Sigmoid colon (tissue), 7 donors: ENCODE data around the gene ADAT1. TPM values are rescaled to one million over a fixed set of nuclear protein-coding genes. Genes with fewer than 3 reads are reported as not detected.
"Not testable (repeated sequence)": the region's sequence is repeated elsewhere in the genome, so short reads cannot be mapped to it uniquely, and the experiment has no call there.

ENCODE experiments used
- DNase-seq: peaks from one replicate; pipeline ENCODE4 v3.0.0-alpha.2; 2019
- H3K27ac ChIP-seq, 4 donors: fragments of 200-600 bp; sonication (generic); one replicate each; pipeline ENCODE4 v1.5.1; 2016 to 2019; ENCODE audit warnings: mild to moderate bottlenecking in 1 of 4
- H3K27me3 ChIP-seq, 3 donors: fragments of 200-600 bp; sonication (generic); one replicate each; pipeline ENCODE4 v1.5.1; 2019; ENCODE audit warnings: mild to moderate bottlenecking in 1 of 3
- H3K36me3 ChIP-seq, 4 donors: fragments of 200-600 bp; sonication (generic); one replicate each; pipeline ENCODE4 v1.5.1; 2016 to 2019
- H3K4me1 ChIP-seq, 4 donors: fragments of 200-600 bp; sonication (generic); one replicate each; pipeline ENCODE4 v1.5.1; 2017 to 2019
- H3K4me3 ChIP-seq, 4 donors: fragments of 200-600 bp; sonication (generic); one replicate each; pipeline ENCODE4 v1.5.1; 2017 to 2019; ENCODE audit warnings: mild to moderate bottlenecking in 2 of 4, moderate library complexity in 1 of 4
- H3K9me3 ChIP-seq, 4 donors: fragments of 200-600 bp in 3 of 4; sonication (generic) in 3 of 4; one replicate each; pipeline versions ENCODE4 v1.5.1 to v1.6.1; 2013 to 2019
- EP300 ChIP-seq, 4 donors: sonication (generic); formaldehyde crosslinking; IDR thresholded peaks; one replicate each; pipeline ENCODE4 v1.6.1; 2017; ENCODE audit warnings: antibody characterized with exemption in 4 of 4
- POLR2A ChIP-seq, 2 donors: fragments of 450-650 bp; IDR thresholded peaks; one replicate each; pipeline ENCODE4 v1.6.1; 2016; ENCODE audit warnings: antibody characterized with exemption in 2 of 2, mild to moderate bottlenecking in 2 of 2, moderate library complexity in 2 of 2
- POLR2AphosphoS5 ChIP-seq, 4 donors: sonication (generic); formaldehyde crosslinking; IDR thresholded peaks; one replicate each; pipeline ENCODE4 v1.6.1; 2017; ENCODE audit warnings: antibody characterized with exemption in 4 of 4
- WGBS, 2 donors: extraction: QIAGEN DNeasy Blood & Tissue Kit; methylation state at CpG; one replicate each; pipeline ENCODE4 v1.1.7; 2013; 5-methylcytosine and 5-hydroxymethylcytosine counted together
- intact Hi-C: fragments of 100-400 bp; cut with DNase I; formaldehyde crosslinking; loops from one replicate; pipeline ENCODE4 v1.15.1; 2023
- polyA plus RNA-seq, 3 donors: library from polyadenylated mRNA; stranded (reverse); fragments of 200-250 nt; gene quantifications; one replicate each; pipeline ENCODE4 v1.2.3, GENCODE V29; 2013
- total RNA-seq, 4 donors: library from RNA; depleted of rRNA; stranded (reverse); fragments of >200 nt; gene quantifications; one replicate each; pipeline ENCODE4 v1.1.0, GENCODE V29; 2016
- TF ChIP-seq, protein P1 (sequence below), 4 experiments: fragments of 450-650 bp in 3 of 4; fragments of 200-600 bp in 1 of 4; IDR thresholded peaks; one replicate each; pipeline ENCODE4 v1.5.1; 2016 to 2019; ENCODE audit warnings: antibody characterized with exemption in 4 of 4, mild to moderate bottlenecking in 3 of 4, moderate library complexity in 2 of 4
- donor health status: healthy with polysubstance abuse.
- donor health status: Bipolar disorder and iron deficiency.
- donor health status: healthy.

ADAT1 gene
- total and polyA plus RNA-seq, 7 donors, result 10.2 to 38.5 (median 23.5) TPM

DNA sequence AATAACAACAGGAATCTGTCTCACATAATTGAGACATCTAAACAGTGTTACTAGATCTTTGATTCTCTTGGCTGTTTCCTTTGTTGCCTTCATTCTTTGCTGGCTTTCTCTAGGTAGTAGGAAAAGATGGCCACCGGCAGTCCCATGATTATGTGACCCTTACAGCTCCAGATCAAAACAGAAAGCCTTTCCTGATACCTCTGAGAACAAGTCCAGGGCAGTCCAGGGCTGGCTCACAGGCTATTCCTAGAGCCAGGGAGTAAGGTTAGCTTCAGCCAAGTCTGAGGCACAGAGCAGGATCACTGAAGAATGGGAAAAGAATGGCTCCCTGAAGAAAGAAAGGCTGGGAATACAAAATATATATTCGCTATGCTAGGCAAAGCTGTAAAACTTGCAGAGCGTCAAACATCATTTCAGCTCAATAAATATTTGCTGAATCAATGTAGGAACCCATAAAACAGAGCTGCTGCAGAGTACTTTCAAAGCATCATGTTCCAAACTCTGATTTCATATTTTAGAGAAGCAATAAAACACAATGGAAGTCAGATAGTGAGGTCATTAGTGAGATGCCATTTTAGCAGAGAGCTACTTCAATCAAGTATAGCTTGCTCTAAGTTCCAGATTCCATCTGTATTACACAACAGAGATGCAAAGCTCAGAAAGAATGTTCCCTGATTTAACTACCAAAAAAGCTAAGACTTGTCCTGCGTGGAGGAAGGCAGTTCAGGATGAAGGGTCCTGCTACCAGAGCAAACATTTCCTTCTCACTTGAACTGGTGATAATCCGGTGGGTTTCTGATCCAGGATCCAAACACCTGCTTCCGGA is 23.4 kb downstream of the ADAT1 start:
- DNase-seq, result no peak
- Histone ChIP-seq H3K27ac (peak overlapping the region in 3 of 4 donors; percentile 54 to 75 (median 72)), H3K36me3 (peaks cover 14 to 49% (median 28%) of the 10 kb centered on the region in 4 donors), H3K27me3 (no peaks in the 10 kb centered on the region), H3K4me1 (peaks cover 0 to 15% (median 9%) of the 10 kb centered on the region in 4 donors), H3K4me3 (no peak overlapping the region), H3K9me3 (no peaks in the 10 kb centered on the region)
- TF ChIP-seq EP300 (IDR thresholded peaks at IDR 0.05) (no peak), POLR2A (IDR thresholded peaks at IDR 0.05) (no peak), POLR2AphosphoS5 (IDR thresholded peaks at IDR 0.05) (no peak)
- TF ChIP-seq, protein P1, sequence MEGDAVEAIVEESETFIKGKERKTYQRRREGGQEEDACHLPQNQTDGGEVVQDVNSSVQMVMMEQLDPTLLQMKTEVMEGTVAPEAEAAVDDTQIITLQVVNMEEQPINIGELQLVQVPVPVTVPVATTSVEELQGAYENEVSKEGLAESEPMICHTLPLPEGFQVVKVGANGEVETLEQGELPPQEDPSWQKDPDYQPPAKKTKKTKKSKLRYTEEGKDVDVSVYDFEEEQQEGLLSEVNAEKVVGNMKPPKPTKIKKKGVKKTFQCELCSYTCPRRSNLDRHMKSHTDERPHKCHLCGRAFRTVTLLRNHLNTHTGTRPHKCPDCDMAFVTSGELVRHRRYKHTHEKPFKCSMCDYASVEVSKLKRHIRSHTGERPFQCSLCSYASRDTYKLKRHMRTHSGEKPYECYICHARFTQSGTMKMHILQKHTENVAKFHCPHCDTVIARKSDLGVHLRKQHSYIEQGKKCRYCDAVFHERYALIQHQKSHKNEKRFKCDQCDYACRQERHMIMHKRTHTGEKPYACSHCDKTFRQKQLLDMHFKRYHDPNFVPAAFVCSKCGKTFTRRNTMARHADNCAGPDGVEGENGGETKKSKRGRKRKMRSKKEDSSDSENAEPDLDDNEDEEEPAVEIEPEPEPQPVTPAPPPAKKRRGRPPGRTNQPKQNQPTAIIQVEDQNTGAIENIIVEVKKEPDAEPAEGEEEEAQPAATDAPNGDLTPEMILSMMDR (IDR thresholded peaks at IDR 0.05), result no peak
- intact Hi-C loops, result no loop called here
- WGBS, 2 donors, result 50 to 82% methylated on average over 6 of the region's 6 CpGs

DNA sequence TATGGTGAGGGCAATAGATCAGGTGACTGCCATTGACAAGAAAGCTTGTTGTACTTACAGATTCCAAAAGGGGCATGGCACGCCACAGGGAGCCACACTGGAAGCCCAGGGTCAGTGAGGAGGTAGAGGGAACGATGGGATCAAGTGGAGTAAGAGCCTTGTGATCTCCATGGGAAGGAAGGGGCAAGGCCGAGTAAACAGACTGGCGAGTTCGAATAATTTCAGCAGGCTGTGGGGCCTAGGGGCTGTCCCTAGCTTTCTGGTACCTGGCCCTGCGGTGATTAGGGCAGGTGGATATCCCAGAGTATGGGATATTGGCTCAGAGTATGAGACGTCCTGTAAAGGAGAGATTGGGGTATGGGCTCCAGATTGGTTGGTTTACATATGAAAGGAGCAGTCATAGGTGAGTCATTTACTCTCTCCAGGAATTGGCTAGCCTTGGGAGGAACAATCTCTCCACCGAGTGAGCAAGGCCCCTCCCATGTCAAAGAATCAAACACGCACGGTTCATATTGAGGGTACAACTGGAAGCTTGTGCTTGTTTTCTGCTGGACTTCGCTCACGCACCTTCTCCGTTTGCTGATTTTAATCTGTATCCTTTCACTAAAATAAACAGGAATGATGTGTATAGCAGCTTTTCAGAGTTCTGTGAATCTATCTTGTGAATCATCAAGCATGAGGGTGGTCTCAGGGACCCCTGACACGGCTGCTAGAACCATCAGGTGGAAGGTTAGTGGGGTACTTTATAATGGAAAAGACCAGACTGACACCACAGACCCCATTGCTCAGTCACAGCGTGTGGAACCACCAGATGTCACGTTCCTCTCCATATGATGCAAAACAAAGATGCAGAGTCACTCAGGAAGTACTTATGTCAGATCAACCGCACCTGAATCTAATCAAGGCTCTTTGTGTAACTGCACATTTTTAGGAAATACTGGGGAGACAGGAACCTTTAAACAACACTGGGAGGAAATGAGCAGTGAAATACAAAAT is 29.0 kb downstream of the ADAT1 start:
- Histone ChIP-seq H3K36me3 (peaks cover 0 to 12% (median 4%) of the 10 kb centered on the region in 4 donors), H3K9me3 (no peaks in the 10 kb centered on the region), H3K27ac (peak overlapping the region in 1 of 4 donors; percentile 47), H3K4me1 (peaks cover 0 to 31% (median 24%) of the 10 kb centered on the region in 4 donors), H3K27me3 (no peaks in the 10 kb centered on the region), H3K4me3 (no peak overlapping the region)
- TF ChIP-seq EP300 (IDR thresholded peaks at IDR 0.05) (no peak), POLR2A (IDR thresholded peaks at IDR 0.05) (no peak), POLR2AphosphoS5 (IDR thresholded peaks at IDR 0.05) (no peak)
- TF ChIP-seq, protein P1 (IDR thresholded peaks at IDR 0.05), result no peak
- no peak for DNase-seq
- WGBS, 2 donors, result 73 to 86% methylated on average over 17 of the region's 17 CpGs
- intact Hi-C loops, result no loop called here

DNA sequence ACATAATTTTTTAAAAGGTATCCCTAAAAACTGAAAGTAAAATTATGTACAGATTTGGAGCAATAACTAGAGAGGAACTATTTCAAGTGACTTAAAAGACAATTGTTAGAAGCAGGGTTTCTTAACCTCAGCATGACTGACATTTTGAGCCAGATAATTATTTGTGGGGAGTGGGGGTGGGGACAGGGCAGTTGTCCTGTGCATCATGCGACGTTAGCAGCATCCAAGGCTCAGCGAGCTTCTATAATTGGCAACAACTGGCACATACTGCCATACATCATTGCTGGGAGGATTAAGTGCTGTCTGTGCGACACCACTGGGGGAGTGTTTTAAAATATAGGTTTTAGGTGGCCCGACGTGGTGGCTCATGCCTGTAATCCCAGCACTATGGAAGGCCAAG is 29.8 kb downstream of the ADAT1 start:
- Histone ChIP-seq H3K36me3 (peaks cover 0 to 12% (median 3%) of the 10 kb centered on the region in 4 donors), H3K4me1 (peaks cover 0 to 38% (median 24%) of the 10 kb centered on the region in 4 donors), H3K27me3 (no peaks in the 10 kb centered on the region), H3K27ac (peak overlapping the region in 1 of 4 donors; percentile 86), H3K9me3 (no peaks in the 10 kb centered on the region), H3K4me3 (no peak overlapping the region)
- no peak for TF ChIP-seq POLR2AphosphoS5 (IDR thresholded peaks at IDR 0.05)
- no peak for TF ChIP-seq POLR2A (IDR thresholded peaks at IDR 0.05)
- no peak for TF ChIP-seq EP300 (IDR thresholded peaks at IDR 0.05)
- TF ChIP-seq, protein P1 (IDR thresholded peaks at IDR 0.05), result no peak
- 91 to 95% methylated on average over 6 of the region's 6 CpGs for WGBS, 2 donors
- DNase-seq, result no peak
- intact Hi-C loops, result no loop called here

DNA sequence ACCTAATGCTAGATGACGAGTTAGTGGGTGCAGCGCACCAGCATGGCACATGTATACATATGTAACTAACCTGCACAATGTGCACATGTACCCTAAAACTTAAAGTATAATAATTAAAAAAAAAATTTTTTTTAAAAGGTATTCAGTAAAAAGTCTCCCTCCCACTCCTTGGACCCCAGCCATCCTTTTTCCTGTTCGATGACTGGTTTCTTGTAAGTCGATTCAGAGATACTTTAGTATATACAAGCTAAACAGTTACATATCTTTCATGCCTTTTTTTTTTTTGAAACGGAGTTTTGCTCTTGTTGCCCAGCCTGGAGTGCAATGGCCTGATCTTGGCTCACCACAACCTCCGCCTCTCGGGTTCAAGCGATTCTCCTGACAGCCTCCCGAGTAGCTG is 31.2 kb downstream of the ADAT1 start:
- H3K4me3 ChIP-seq, intact Hi-C loops, DNase-seq, H3K36me3 ChIP-seq, H3K27me3 ChIP-seq, H3K9me3 ChIP-seq: not testable (repeated sequence)
- Histone ChIP-seq H3K4me1 (peaks cover 0 to 43% (median 24%) of the 10 kb centered on the region in 4 donors), H3K27ac (peak overlapping the region in 2 of 4 donors; percentile 39 to 86)
- 73 to 85% methylated on average over 7 of the region's 9 CpGs for WGBS, 2 donors
